ENCODE measurements around the gene SLIT3.

SLIT3 gene

DNA sequence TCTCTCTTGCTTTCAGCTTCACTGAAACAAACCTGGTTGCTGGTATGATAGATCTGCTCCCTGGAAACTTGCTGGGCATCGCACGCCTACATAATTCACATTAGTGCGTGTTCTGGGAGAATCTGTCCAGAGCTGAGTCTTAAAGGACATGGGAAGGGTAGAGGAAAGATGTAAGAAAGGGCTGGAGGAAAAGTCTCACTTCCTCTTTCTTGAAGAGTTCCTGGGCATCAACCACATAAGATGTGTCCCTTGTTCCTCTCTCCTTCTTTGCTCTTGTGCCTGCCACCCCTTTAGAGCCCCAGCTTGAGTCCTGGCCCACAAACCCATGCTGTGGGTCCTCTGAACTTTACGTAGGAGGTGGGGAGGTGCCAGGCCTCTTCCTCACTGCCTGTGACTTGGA lies 516.5 kb downstream of the SLIT3 start:
- Histone ChIP-seq H3K9me3 (ENCODE audit: insufficient read depth, low read depth, low read length) (no peaks in the 10 kb centered on the region), H2AFZ (ENCODE audit: low read length) (peak overlapping the region; percentile 86), H3K27me3 (ENCODE audit: insufficient read depth, low read length, poor library complexity, severe bottlenecking) (no peaks in the 10 kb centered on the region), H3F3A (ENCODE audit: low read depth) (no peaks in the 10 kb centered on the region), H3K9me2 (replicated peaks; ENCODE audit: low read depth, low read length) (no peaks in the 10 kb centered on the region), H4K20me1 (ENCODE audit: insufficient read depth, low read length, poor library complexity, severe bottlenecking) (no peaks in the 10 kb centered on the region), H3K4me1 (ENCODE audit: insufficient read depth, low read length, poor library complexity, severe bottlenecking) (peaks cover 30% of the 10 kb centered on the region), H3K4me2 (ENCODE audit: low read depth, low read length, poor library complexity, severe bottlenecking) (peak overlapping the region; percentile 40), H3K36me3 (ENCODE audit: insufficient read depth, low read length) (no peaks in the 10 kb centered on the region), H3K4me3 (ENCODE audit: low read length, poor library complexity, severe bottlenecking) (no peak overlapping the region), H3K9ac (ENCODE audit: low read depth, low read length, poor library complexity, severe bottlenecking) (peak overlapping the region; percentile 39), H3K79me2 (ENCODE audit: insufficient read depth, low read length) (no peaks in the 10 kb centered on the region)
- TF ChIP-seq EZH2phosphoT487 (IDR thresholded peaks at IDR 0.05; ENCODE audit: borderline replicate concordance) (no peak), CTCF (conservative IDR thresholded peaks at IDR 0.05; ENCODE audit: low read length) (no peak)

- Histone ChIP-seq H3K79me2 (ENCODE audit: insufficient read depth, low read length) (no peaks in the 10 kb centered on the region), H3F3A (ENCODE audit: low read depth) (no peaks in the 10 kb centered on the region), H3K27me3 (ENCODE audit: insufficient read depth, low read length, poor library complexity, severe bottlenecking) (no peaks in the 10 kb centered on the region), H3K36me3 (ENCODE audit: insufficient read depth, low read length) (no peaks in the 10 kb centered on the region), H3K4me3 (ENCODE audit: low read length, poor library complexity, severe bottlenecking) (no peak overlapping the region), H4K20me1 (ENCODE audit: insufficient read depth, low read length, poor library complexity, severe bottlenecking) (no peaks in the 10 kb centered on the region), H3K4me1 (ENCODE audit: insufficient read depth, low read length, poor library complexity, severe bottlenecking) (peaks cover 30% of the 10 kb centered on the region), H3K9ac (ENCODE audit: low read depth, low read length, poor library complexity, severe bottlenecking) (no peak overlapping the region), H3K9me2 (replicated peaks; ENCODE audit: low read depth, low read length) (no peaks in the 10 kb centered on the region), H2AFZ (ENCODE audit: low read length) (no peak overlapping the region), H3K4me2 (ENCODE audit: low read depth, low read length, poor library complexity, severe bottlenecking) (no peak overlapping the region), H3K9me3 (ENCODE audit: insufficient read depth, low read depth, low read length) (no peaks in the 10 kb centered on the region)
- TF ChIP-seq CTCF (conservative IDR thresholded peaks at IDR 0.05; ENCODE audit: low read length) = no peak
Measured at GRCh38 chr5:168781941-168782571, 518.9 kb downstream of the SLIT3 start.

DNA sequence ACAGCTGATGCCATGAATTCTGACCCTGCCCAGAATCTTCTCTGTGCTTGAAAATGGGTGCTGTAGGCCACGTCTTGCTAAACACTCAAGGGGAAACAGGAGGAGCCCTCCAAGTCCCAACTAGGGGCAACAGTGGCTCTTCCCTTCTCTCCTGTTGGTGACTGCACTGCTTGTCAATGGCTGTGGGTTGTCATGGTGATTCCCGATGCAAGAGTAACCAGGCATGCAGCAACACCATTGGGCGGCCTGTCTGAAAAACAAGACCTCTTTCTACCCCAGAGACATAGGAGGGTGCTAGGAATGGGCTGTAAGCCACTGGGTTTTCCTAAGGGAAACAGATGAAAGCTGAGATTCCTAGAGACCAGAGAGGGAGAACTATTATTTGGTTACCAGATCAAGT lies 520.1 kb downstream of the SLIT3 start:
- Histone ChIP-seq H4K20me1 (ENCODE audit: insufficient read depth, low read length, poor library complexity, severe bottlenecking) (no peaks in the 10 kb centered on the region), H3K4me3 (ENCODE audit: low read length, poor library complexity, severe bottlenecking) (no peak overlapping the region), H3F3A (ENCODE audit: low read depth) (no peaks in the 10 kb centered on the region), H3K79me2 (ENCODE audit: insufficient read depth, low read length) (no peaks in the 10 kb centered on the region), H3K36me3 (ENCODE audit: insufficient read depth, low read length) (no peaks in the 10 kb centered on the region), H3K27me3 (ENCODE audit: insufficient read depth, low read length, poor library complexity, severe bottlenecking) (no peaks in the 10 kb centered on the region), H3K9ac (ENCODE audit: low read depth, low read length, poor library complexity, severe bottlenecking) (no peak overlapping the region), H2AFZ (ENCODE audit: low read length) (no peak overlapping the region), H3K9me3 (ENCODE audit: insufficient read depth, low read depth, low read length) (no peaks in the 10 kb centered on the region), H3K9me2 (replicated peaks; ENCODE audit: low read depth, low read length) (no peaks in the 10 kb centered on the region), H3K4me1 (ENCODE audit: insufficient read depth, low read length, poor library complexity, severe bottlenecking) (peaks cover 24% of the 10 kb centered on the region), H3K4me2 (ENCODE audit: low read depth, low read length, poor library complexity, severe bottlenecking) (no peak overlapping the region)
- TF ChIP-seq CTCF (conservative IDR thresholded peaks at IDR 0.05; ENCODE audit: low read length) = no peak
- TF ChIP-seq EZH2phosphoT487 (IDR thresholded peaks at IDR 0.05; ENCODE audit: borderline replicate concordance) = no peak

Data from Loucy (cell line).